T-helper 2 cell treated with Interferon-gamma antibody and Interleukin-4, amounts not matched to agents 5 μg/mL and 100 μg/mL, for 36 hours (primary cell): ENCODE measurements around the gene NAP1L4.

Source experiments
- DNase-seq: peaks from one replicate; pipeline ENCODE4 v3.0.0; 2021; ENCODE audit warnings: low spot score
- H3K27ac Mint-ChIP-seq: one replicate; pipeline ENCODE4 v1.8.0; 2021; ENCODE audit warnings: mild to moderate bottlenecking, mixed read lengths
- H3K27me3 Mint-ChIP-seq: one replicate; pipeline ENCODE4 v1.8.0; 2021; ENCODE audit warnings: low read depth, mixed read lengths
- H3K36me3 Mint-ChIP-seq: one replicate; pipeline ENCODE4 v1.8.0; 2021; ENCODE audit warnings: low read depth, mixed read lengths
- H3K4me1 Mint-ChIP-seq: one replicate; pipeline ENCODE4 v1.8.0; 2021; ENCODE audit warnings: low read depth, mixed read lengths
- H3K4me3 Mint-ChIP-seq: one replicate; pipeline ENCODE4 v1.8.0; 2022; ENCODE audit warnings: mild to moderate bottlenecking, moderate library complexity, mixed read lengths
- H3K9me3 Mint-ChIP-seq: one replicate; pipeline ENCODE4 v1.8.0; 2021; ENCODE audit warnings: mixed read lengths

Gene NAP1L4

DNA sequence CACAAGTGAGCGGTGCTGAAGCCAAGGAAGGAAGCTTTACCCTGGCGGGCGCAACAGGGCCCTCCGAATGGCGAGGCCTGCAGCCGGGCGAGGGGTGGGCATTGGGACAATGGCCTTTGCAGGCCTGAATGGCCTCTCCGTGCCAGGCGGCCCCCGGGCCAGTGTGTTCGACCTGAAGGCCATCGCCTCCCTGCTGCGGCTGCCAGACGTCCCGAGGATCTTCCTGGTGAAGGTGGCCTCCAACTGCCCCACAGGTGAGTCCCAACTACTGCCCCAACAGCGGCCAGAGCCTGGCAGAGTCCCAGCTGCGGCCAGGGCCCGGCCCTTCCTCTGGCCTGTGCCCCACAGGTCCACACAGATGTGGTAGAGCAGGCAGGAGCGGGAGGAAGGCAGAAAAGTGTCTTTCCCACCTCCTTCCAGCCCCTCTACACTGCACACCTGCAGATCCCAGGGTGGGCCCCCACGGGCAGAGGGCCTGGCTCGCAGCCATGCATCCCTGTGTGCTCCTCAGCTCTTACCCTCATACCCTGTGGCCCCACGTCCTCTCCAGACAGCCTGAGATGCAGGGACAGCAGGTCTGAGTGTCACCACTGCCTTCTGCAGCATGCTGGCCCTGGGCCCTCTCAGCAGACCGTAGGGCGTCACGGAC lies 74.2 kb downstream of the NAP1L4 start:
- no peak for DNase-seq
- Mint-ChIP-seq H3K36me3 (no peaks in the 10 kb centered on the region), H3K27ac (no peak overlapping the region), H3K4me3 (no peak overlapping the region), H3K27me3 (no peaks in the 10 kb centered on the region), H3K9me3 (no peaks in the 10 kb centered on the region), H3K4me1 (peaks cover 3% of the 10 kb centered on the region)

DNA sequence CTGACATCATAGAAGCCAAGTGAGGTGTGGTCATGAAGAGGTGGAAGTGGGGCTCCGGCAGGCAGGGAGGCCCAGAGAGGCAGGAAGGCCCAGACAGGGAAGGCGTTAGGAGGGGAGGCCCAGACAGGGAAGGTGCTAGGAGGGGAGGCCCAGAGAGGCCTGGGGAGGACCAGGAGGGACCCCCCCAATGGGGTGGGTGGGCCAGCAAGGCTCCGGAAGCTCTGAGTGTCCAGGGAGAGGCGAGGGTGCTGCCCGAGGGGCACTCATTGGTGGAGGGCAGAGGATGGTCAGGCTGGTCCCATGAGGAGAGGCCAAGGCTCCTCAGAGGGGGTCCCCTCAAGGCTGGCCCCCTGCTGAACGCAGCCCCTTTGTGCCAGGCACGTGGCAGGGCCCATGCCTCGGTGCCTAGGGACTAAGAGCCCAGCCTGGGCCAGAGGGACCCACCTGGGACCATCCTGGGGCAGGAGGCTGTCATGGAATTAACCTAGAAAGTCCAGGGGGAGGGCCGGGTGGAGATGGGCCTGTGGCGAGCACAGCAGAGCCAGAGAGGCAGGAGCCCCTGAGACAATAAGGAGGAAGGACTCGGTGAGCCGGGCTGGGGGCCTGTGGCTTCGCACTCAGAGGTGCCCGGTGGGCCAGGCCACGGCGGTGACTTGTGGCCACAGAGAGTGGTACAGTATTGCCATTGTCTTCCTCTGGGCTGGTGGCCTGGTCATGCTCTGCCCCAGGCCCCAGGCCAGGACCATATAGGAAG lies 75.1 kb downstream of the NAP1L4 start:
- Mint-ChIP-seq H3K4me3 (no peak overlapping the region), H3K4me1 (peaks cover 3% of the 10 kb centered on the region), H3K36me3 (no peaks in the 10 kb centered on the region), H3K9me3 (no peaks in the 10 kb centered on the region), H3K27ac (no peak overlapping the region), H3K27me3 (no peaks in the 10 kb centered on the region)
- no peak for DNase-seq

- no peak for DNase-seq
- Mint-ChIP-seq H3K4me3 (no peak overlapping the region), H3K36me3 (no peaks in the 10 kb centered on the region), H3K27me3 (no peaks in the 10 kb centered on the region), H3K27ac (no peak overlapping the region), H3K4me1 (peaks cover 3% of the 10 kb centered on the region), H3K9me3 (no peaks in the 10 kb centered on the region)
These were observed 75.8 kb downstream of the NAP1L4 start for GRCh38 chr11:2916114-2916891.

GRCh38 chr11:2915473-2915872 lies 76.7 kb downstream of the NAP1L4 start:
- Mint-ChIP-seq H3K4me1 (peaks cover 3% of the 10 kb centered on the region), H3K36me3 (no peaks in the 10 kb centered on the region), H3K27ac (no peak overlapping the region), H3K27me3 (no peaks in the 10 kb centered on the region), H3K9me3 (no peaks in the 10 kb centered on the region), H3K4me3 (no peak overlapping the region)
- no peak for DNase-seq

GRCh38 chr11:2914455-2915195 lies 77.5 kb downstream of the NAP1L4 start:
- no peak for DNase-seq
- Mint-ChIP-seq H3K4me3 (no peak overlapping the region), H3K27ac (no peak overlapping the region)

DNA sequence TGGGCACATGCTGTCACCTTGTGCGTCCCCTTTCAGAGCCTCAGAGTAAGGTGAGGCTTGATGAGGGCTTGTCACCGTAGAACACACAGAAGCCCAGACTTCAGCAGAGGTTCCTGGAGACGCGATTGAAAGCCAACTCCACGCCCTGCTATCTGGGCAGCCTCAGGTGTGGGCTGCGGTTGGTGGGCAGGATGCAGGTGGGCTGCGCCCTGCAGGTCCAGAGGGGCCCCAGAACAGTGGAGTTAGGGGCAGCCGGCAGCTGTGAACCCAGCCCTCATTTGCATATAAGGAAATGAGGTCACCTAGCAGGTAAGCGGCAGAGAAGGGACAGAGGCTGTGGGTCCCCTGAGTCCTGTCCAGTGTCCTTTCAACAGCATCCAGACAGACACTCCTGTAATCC lies 78.4 kb downstream of the NAP1L4 start:
- DNase-seq = no peak
- H3K4me1 Mint-ChIP-seq = peaks cover 3% of the 10 kb centered on the region
- H3K36me3 Mint-ChIP-seq = no peaks in the 10 kb centered on the region
- H3K4me3 Mint-ChIP-seq = no peak overlapping the region
- H3K9me3 Mint-ChIP-seq = no peaks in the 10 kb centered on the region
- no peak overlapping the region for H3K27ac Mint-ChIP-seq
- no peaks in the 10 kb centered on the region for H3K27me3 Mint-ChIP-seq

More at GRCh38 chr11:2914455-2915195, 77.5 kb downstream of the NAP1L4 start:
- Mint-ChIP-seq H3K27me3 (no peaks in the 10 kb centered on the region), H3K36me3 (no peaks in the 10 kb centered on the region), H3K9me3 (no peaks in the 10 kb centered on the region), H3K4me1 (peaks cover 3% of the 10 kb centered on the region)

- no peaks in the 10 kb centered on the region for H3K27me3 Mint-ChIP-seq
- H3K27ac Mint-ChIP-seq = no peak overlapping the region
- DNase-seq = no peak
These were observed 79.1 kb downstream of the NAP1L4 start for GRCh38 chr11:2913019-2913431.

DNA sequence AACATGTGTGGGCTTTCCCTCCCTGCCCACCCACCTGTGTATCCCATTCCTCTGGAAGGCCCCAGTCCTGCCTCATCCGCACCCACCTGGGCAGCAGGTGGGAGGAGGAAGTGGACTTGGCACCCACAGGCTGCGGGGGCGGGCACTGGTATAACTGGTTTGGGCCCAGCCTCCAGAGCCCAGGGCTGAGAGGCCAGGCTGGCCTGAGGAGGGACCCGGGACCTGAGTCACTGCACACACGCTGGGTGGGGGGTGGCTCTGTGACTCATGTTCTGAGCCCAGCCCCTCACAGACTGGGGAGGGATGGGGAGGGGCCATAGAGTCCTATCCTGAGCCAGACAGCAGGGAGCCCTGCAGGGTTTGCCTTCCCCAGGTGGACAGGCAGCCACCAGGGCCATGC lies 79.6 kb downstream of the NAP1L4 start:
- no peaks in the 10 kb centered on the region for H3K36me3 Mint-ChIP-seq
- no peak for DNase-seq
- H3K27me3 Mint-ChIP-seq = no peaks in the 10 kb centered on the region
- no peaks in the 10 kb centered on the region for H3K9me3 Mint-ChIP-seq
- H3K27ac Mint-ChIP-seq = no peak overlapping the region
- H3K4me1 Mint-ChIP-seq = peaks cover 3% of the 10 kb centered on the region
- H3K4me3 Mint-ChIP-seq = no peak overlapping the region

More at GRCh38 chr11:2913019-2913431, 79.1 kb downstream of the NAP1L4 start:
- Mint-ChIP-seq H3K36me3 (no peaks in the 10 kb centered on the region), H3K4me3 (no peak overlapping the region), H3K9me3 (no peaks in the 10 kb centered on the region), H3K4me1 (peaks cover 3% of the 10 kb centered on the region)

GRCh38 chr11:2911785-2912391 lies 80.2 kb downstream of the NAP1L4 start:
- Mint-ChIP-seq H3K27ac (no peak overlapping the region), H3K4me1 (peaks cover 3% of the 10 kb centered on the region), H3K9me3 (no peaks in the 10 kb centered on the region), H3K36me3 (no peaks in the 10 kb centered on the region), H3K4me3 (no peak overlapping the region), H3K27me3 (no peaks in the 10 kb centered on the region)
- DNase-seq = no peak

GRCh38 chr11:2911088-2911784 lies 80.9 kb downstream of the NAP1L4 start:
- Mint-ChIP-seq H3K4me3 (no peak overlapping the region), H3K36me3 (no peaks in the 10 kb centered on the region), H3K4me1 (peaks cover 3% of the 10 kb centered on the region), H3K9me3 (no peaks in the 10 kb centered on the region), H3K27ac (no peak overlapping the region), H3K27me3 (no peaks in the 10 kb centered on the region)
- DNase-seq = no peak

DNA sequence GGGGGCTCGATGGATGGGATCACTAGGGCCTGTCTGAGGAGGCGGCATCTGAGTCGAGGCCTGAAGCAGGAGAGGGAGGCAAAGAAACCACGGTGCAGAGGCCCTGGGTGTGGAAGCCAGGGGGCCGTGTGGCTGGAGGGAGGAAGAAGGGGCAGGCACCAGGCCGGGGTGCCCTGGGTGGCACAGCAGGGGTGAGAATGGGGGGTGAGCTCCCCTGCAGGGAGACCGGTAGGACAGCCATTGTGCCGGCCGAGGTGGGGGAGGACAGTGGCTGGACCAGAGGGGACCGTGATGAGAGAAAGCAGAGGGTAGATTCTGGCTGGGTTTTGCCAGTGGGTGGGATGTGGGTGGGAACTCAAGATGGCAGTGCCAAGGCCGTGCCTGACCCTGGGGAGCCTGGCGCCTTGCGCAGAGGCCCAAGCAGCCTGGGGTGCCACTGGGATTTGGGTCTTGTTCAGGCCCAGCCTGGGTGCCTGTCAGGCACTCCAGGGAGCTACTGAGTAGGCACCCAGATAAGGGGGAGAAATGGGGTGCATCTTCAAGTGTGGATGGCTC lies 81.7 kb downstream of the NAP1L4 start:
- H3K4me3 Mint-ChIP-seq = no peak overlapping the region
- no peaks in the 10 kb centered on the region for H3K27me3 Mint-ChIP-seq
- H3K27ac Mint-ChIP-seq = no peak overlapping the region
- H3K36me3 Mint-ChIP-seq = peaks cover 7% of the 10 kb centered on the region
- H3K9me3 Mint-ChIP-seq = peaks cover 6% of the 10 kb centered on the region
- DNase-seq = no peak
- H3K4me1 Mint-ChIP-seq = peaks cover 3% of the 10 kb centered on the region

DNA sequence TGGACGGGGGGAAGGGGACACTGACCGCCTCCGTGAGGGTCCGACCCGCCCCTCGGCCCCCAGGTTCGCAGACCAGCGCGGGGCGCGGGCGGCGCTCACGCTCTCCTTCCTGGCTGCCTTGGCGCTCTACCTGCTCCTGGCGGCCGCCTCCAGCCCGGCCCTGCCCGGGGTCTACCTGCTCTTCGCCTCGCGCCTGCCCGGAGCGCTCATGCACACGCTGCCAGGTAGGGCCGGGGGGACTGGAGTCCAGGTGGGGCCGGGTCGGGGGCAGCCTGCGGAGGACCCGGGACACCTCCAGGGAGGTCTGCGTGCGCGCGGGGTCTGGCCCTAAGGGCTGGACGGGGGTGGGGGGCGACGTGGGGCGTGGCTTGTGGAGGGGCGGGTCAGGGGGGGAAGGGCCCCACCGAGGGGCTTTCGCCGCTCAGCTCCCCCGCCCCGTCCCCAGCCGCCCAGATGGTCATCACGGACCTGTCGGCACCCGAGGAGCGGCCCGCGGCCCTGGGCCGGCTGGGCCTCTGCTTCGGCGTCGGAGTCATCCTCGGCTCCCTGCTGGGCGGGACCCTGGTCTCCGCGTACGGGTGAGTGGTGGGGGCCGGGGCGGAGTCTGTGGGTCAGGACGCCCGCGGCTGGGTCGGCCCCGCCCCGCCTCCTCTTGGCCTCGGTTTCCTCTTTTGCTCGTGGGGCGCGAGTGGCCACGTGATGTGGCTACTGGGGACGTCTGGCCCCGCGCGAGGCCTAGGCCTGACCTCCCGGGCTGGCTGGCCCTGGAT lies 82.8 kb downstream of the NAP1L4 start:
- H3K36me3 Mint-ChIP-seq = peaks cover 15% of the 10 kb centered on the region
- no peak overlapping the region for H3K4me3 Mint-ChIP-seq
- peaks cover 3% of the 10 kb centered on the region for H3K4me1 Mint-ChIP-seq
- DNase-seq = no peak
- H3K27me3 Mint-ChIP-seq = no peaks in the 10 kb centered on the region
- no peak overlapping the region for H3K27ac Mint-ChIP-seq
- peaks cover 12% of the 10 kb centered on the region for H3K9me3 Mint-ChIP-seq
